Measurements from ENCODE around the gene TRMT1.
A peak's percentile ranks its signal among the peaks of the same experiment; 100 is the strongest.

TRMT1 gene

GRCh38 chr19:13100841-13101589 is 15.5 kb downstream of the TRMT1 start:
- Histone ChIP-seq H3K4me1 (ENCODE audit: insufficient read depth, low read length, poor library complexity, severe bottlenecking) (peaks cover 23% of the 10 kb centered on the region), H4K20me1 (ENCODE audit: insufficient read depth, low read length, poor library complexity, severe bottlenecking) (peaks cover 59% of the 10 kb centered on the region), H3K9me2 (replicated peaks; ENCODE audit: low read depth, low read length) (no peaks in the 10 kb centered on the region), H3K27me3 (ENCODE audit: insufficient read depth, low read length, poor library complexity, severe bottlenecking) (peaks cover 39% of the 10 kb centered on the region), H3F3A (ENCODE audit: low read depth) (peaks cover 31% of the 10 kb centered on the region), H3K36me3 (ENCODE audit: insufficient read depth, low read length) (peaks cover 30% of the 10 kb centered on the region), H3K9me3 (ENCODE audit: insufficient read depth, low read depth, low read length) (no peaks in the 10 kb centered on the region), H3K4me2 (ENCODE audit: low read depth, low read length, poor library complexity, severe bottlenecking) (peak overlapping the region; percentile 93), H3K9ac (ENCODE audit: low read depth, low read length, poor library complexity, severe bottlenecking) (peak overlapping the region; percentile 100), H3K79me2 (ENCODE audit: insufficient read depth, low read length) (peaks cover 84% of the 10 kb centered on the region), H2AFZ (ENCODE audit: low read length) (no peak overlapping the region), H3K4me3 (ENCODE audit: low read length, poor library complexity, severe bottlenecking) (peak overlapping the region; percentile 94)
- TF ChIP-seq EZH2phosphoT487 (IDR thresholded peaks at IDR 0.05; ENCODE audit: borderline replicate concordance) = no peak
- TF ChIP-seq CTCF (conservative IDR thresholded peaks at IDR 0.05; ENCODE audit: low read length) = peak; percentile 84

DNA sequence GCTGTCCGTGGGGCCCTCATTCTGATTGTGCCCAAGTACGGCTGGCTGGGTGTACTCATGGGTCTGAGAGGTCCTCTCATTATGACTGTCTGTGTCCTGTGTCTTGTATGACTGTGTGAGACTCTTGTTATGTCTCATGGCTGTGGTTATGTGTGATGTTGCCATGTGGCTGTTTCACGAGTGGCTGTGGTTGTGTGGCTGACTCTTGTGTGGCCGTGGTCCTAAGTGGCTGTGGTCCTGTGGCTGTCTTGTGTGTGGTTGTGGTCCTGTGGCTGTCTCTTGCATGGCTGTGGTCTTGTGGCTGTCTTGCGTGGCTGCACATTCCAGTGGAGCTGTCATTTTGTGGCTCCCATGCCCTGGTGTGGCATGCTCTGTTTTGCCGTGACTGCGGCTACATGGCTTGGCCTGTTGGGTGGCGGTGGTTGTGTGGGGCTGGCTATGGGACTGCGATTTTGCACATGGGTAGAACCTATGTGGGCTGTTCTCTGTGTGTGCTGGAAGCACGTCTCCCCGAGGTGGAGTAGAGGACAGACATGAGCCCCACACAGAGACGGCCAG is 16.4 kb downstream of the TRMT1 start:
- Histone ChIP-seq H3K9ac (ENCODE audit: low read depth, low read length, poor library complexity, severe bottlenecking) (peak overlapping the region; percentile 100), H3K79me2 (ENCODE audit: insufficient read depth, low read length) (peaks cover 80% of the 10 kb centered on the region), H4K20me1 (ENCODE audit: insufficient read depth, low read length, poor library complexity, severe bottlenecking) (peaks cover 63% of the 10 kb centered on the region), H3K9me2 (replicated peaks; ENCODE audit: low read depth, low read length) (no peaks in the 10 kb centered on the region), H3K36me3 (ENCODE audit: insufficient read depth, low read length) (peaks cover 30% of the 10 kb centered on the region), H3K4me2 (ENCODE audit: low read depth, low read length, poor library complexity, severe bottlenecking) (peak overlapping the region; percentile 93), H3F3A (ENCODE audit: low read depth) (peaks cover 34% of the 10 kb centered on the region), H3K27me3 (ENCODE audit: insufficient read depth, low read length, poor library complexity, severe bottlenecking) (peaks cover 39% of the 10 kb centered on the region), H2AFZ (ENCODE audit: low read length) (no peak overlapping the region), H3K4me3 (ENCODE audit: low read length, poor library complexity, severe bottlenecking) (peak overlapping the region; percentile 94), H3K4me1 (ENCODE audit: insufficient read depth, low read length, poor library complexity, severe bottlenecking) (peaks cover 23% of the 10 kb centered on the region), H3K9me3 (ENCODE audit: insufficient read depth, low read depth, low read length) (no peaks in the 10 kb centered on the region)
- TF ChIP-seq CTCF (conservative IDR thresholded peaks at IDR 0.05; ENCODE audit: low read length) = no peak
- no peak for TF ChIP-seq EZH2phosphoT487 (IDR thresholded peaks at IDR 0.05; ENCODE audit: borderline replicate concordance)

GRCh38 chr19:13099073-13099999 is 17.2 kb downstream of the TRMT1 start:
- Histone ChIP-seq H3K9me2 (replicated peaks; ENCODE audit: low read depth, low read length) (no peaks in the 10 kb centered on the region), H3K79me2 (ENCODE audit: insufficient read depth, low read length) (peaks cover 78% of the 10 kb centered on the region), H3K4me3 (ENCODE audit: low read length, poor library complexity, severe bottlenecking) (peak overlapping the region; percentile 94), H3K9me3 (ENCODE audit: insufficient read depth, low read depth, low read length) (no peaks in the 10 kb centered on the region), H3K9ac (ENCODE audit: low read depth, low read length, poor library complexity, severe bottlenecking) (peak overlapping the region; percentile 100), H2AFZ (ENCODE audit: low read length) (no peak overlapping the region), H3K4me2 (ENCODE audit: low read depth, low read length, poor library complexity, severe bottlenecking) (peak overlapping the region; percentile 93), H3F3A (ENCODE audit: low read depth) (peaks cover 33% of the 10 kb centered on the region), H3K27me3 (ENCODE audit: insufficient read depth, low read length, poor library complexity, severe bottlenecking) (peaks cover 39% of the 10 kb centered on the region), H3K4me1 (ENCODE audit: insufficient read depth, low read length, poor library complexity, severe bottlenecking) (peaks cover 29% of the 10 kb centered on the region), H3K36me3 (ENCODE audit: insufficient read depth, low read length) (peaks cover 30% of the 10 kb centered on the region), H4K20me1 (ENCODE audit: insufficient read depth, low read length, poor library complexity, severe bottlenecking) (peaks cover 64% of the 10 kb centered on the region)
- TF ChIP-seq EZH2phosphoT487 (IDR thresholded peaks at IDR 0.05; ENCODE audit: borderline replicate concordance) (no peak), CTCF (conservative IDR thresholded peaks at IDR 0.05; ENCODE audit: low read length) (no peak)
